Measurements from ENCODE around the gene NAXD.
"Not testable (repeated sequence)": the region's sequence is repeated elsewhere in the genome, so short reads cannot be mapped to it uniquely, and the experiment has no call there.

Gene NAXD

GRCh38 chr13:110643324-110643723 is 28.0 kb downstream of the NAXD start:
- DNase-seq (ENCODE audit: low read depth, low spot score), result no peak

GRCh38 chr13:110643768-110644421 is 28.6 kb downstream of the NAXD start:
- no peak for DNase-seq (ENCODE audit: low read depth, low spot score)

- DNase-seq (ENCODE audit: low read depth, low spot score), result no peak
These were observed 29.7 kb downstream of the NAXD start for GRCh38 chr13:110644892-110645521.

GRCh38 chr13:110645750-110646149 is 30.4 kb downstream of the NAXD start:
- DNase-seq (ENCODE audit: low read depth, low spot score), result no peak

- no peak for DNase-seq (ENCODE audit: low read depth, low spot score)
These were observed 31.4 kb downstream of the NAXD start for GRCh38 chr13:110646442-110647364.

GRCh38 chr13:110647365-110647737 is 32.0 kb downstream of the NAXD start:
- no peak for DNase-seq (ENCODE audit: low read depth, low spot score)

GRCh38 chr13:110648146-110648819 is 32.9 kb downstream of the NAXD start:
- DNase-seq (ENCODE audit: low read depth, low spot score), result no peak

- DNase-seq (ENCODE audit: low read depth, low spot score), result no peak
These were observed 33.6 kb downstream of the NAXD start for GRCh38 chr13:110648848-110649421.

GRCh38 chr13:110649551-110649950 is 34.2 kb downstream of the NAXD start:
- DNase-seq (ENCODE audit: low read depth, low spot score), result no peak

GRCh38 chr13:110650436-110650835 is 35.1 kb downstream of the NAXD start:
- DNase-seq (ENCODE audit: low read depth, low spot score), result no peak

- no peak for DNase-seq (ENCODE audit: low read depth, low spot score)
These were observed 35.9 kb downstream of the NAXD start for GRCh38 chr13:110651271-110651670.

GRCh38 chr13:110651726-110652230 is 36.4 kb downstream of the NAXD start:
- no peak for DNase-seq (ENCODE audit: low read depth, low spot score)

GRCh38 chr13:110652231-110652730 is 36.9 kb downstream of the NAXD start:
- no peak for DNase-seq (ENCODE audit: low read depth, low spot score)

- no peak for DNase-seq (ENCODE audit: low read depth, low spot score)
These were observed 37.4 kb downstream of the NAXD start for GRCh38 chr13:110652764-110653163.

GRCh38 chr13:110653271-110653670 is 37.9 kb downstream of the NAXD start:
- DNase-seq (ENCODE audit: low read depth, low spot score), result no peak

GRCh38 chr13:110653851-110654250 is 38.5 kb downstream of the NAXD start:
- DNase-seq (ENCODE audit: low read depth, low spot score), result no peak

- no peak for DNase-seq (ENCODE audit: low read depth, low spot score)
These were observed 41.9 kb downstream of the NAXD start for GRCh38 chr13:110657196-110657595.

- DNase-seq (ENCODE audit: low read depth, low spot score), result not testable (repeated sequence)
These were observed 43.0 kb downstream of the NAXD start for GRCh38 chr13:110658218-110658911.

GRCh38 chr13:110661256-110661655 is 45.9 kb downstream of the NAXD start:
- DNase-seq (ENCODE audit: low read depth, low spot score), result no peak

GRCh38 chr13:110662091-110662490 is 46.7 kb downstream of the NAXD start:
- no peak for DNase-seq (ENCODE audit: low read depth, low spot score)

Data from smooth muscle cell of the brain vasculature (primary cell).